MM.1S (cell line): ENCODE measurements around the gene NBAS.

Source experiments
- EZH2phosphoT487 ChIP-seq: fragments of 300-600 bp; sonication (generic); IDR thresholded peaks from 2 replicates; pipeline ENCODE4 v1.6.1; 2018; ENCODE audit warnings: antibody characterized with exemption, low read length
- TF ChIP-seq, protein P1 (sequence below): fragments of 300-600 bp; sonication (generic); IDR thresholded peaks from 2 replicates; pipeline ENCODE4 v1.5.1; 2016; ENCODE audit warnings: antibody characterized with exemption, low read length, mixed read lengths

- TF ChIP-seq, protein P1, sequence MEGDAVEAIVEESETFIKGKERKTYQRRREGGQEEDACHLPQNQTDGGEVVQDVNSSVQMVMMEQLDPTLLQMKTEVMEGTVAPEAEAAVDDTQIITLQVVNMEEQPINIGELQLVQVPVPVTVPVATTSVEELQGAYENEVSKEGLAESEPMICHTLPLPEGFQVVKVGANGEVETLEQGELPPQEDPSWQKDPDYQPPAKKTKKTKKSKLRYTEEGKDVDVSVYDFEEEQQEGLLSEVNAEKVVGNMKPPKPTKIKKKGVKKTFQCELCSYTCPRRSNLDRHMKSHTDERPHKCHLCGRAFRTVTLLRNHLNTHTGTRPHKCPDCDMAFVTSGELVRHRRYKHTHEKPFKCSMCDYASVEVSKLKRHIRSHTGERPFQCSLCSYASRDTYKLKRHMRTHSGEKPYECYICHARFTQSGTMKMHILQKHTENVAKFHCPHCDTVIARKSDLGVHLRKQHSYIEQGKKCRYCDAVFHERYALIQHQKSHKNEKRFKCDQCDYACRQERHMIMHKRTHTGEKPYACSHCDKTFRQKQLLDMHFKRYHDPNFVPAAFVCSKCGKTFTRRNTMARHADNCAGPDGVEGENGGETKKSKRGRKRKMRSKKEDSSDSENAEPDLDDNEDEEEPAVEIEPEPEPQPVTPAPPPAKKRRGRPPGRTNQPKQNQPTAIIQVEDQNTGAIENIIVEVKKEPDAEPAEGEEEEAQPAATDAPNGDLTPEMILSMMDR, result no peak
- TF ChIP-seq EZH2phosphoT487, result no peak
Measured at GRCh38 chr2:15133461-15133860, 427.7 kb downstream of the NBAS start.
